Neural cell (in vitro differentiated cells): ENCODE results near the gene TMEM187.

ENCODE experiments used
- EP300 ChIP-seq: fragments of 450-650 bp; conservative IDR thresholded peaks from 2 replicates; pipeline ENCODE4 v1.6.1; 2014; ENCODE audit warnings: antibody characterized with exemption, mild to moderate bottlenecking, moderate library complexity; ENCODE audit not compliant: poor library complexity, severe bottlenecking
- TF ChIP-seq, protein P1 (sequence below): fragments of 450-650 bp; IDR thresholded peaks from 2 replicates; pipeline ENCODE4 v1.5.1; 2014; ENCODE audit warnings: antibody characterized with exemption, mild to moderate bottlenecking, moderate library complexity; ENCODE audit not compliant: poor library complexity, severe bottlenecking

DNA sequence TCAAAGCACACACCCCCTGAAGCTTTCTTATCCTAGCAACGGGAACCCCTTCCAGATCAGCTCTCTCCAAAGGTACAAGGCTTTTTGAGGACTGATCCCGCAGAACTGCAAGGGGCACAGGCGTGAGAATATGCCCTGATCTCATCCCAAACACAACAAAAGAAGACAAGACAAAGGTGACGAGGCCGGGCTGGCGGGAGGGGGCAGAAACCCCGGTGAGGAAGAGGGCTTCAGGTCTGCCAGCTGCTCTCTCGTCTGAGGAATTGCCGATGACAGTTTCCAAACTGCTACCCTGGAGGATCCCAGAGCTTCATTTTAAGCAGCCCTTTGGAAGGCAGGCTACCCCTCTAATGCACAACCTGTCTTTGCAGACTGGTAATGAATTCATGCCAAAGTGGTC, 4.3 kb upstream of the TMEM187 start:
- TF ChIP-seq, protein P1, sequence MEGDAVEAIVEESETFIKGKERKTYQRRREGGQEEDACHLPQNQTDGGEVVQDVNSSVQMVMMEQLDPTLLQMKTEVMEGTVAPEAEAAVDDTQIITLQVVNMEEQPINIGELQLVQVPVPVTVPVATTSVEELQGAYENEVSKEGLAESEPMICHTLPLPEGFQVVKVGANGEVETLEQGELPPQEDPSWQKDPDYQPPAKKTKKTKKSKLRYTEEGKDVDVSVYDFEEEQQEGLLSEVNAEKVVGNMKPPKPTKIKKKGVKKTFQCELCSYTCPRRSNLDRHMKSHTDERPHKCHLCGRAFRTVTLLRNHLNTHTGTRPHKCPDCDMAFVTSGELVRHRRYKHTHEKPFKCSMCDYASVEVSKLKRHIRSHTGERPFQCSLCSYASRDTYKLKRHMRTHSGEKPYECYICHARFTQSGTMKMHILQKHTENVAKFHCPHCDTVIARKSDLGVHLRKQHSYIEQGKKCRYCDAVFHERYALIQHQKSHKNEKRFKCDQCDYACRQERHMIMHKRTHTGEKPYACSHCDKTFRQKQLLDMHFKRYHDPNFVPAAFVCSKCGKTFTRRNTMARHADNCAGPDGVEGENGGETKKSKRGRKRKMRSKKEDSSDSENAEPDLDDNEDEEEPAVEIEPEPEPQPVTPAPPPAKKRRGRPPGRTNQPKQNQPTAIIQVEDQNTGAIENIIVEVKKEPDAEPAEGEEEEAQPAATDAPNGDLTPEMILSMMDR: no peak
- no peak for TF ChIP-seq EP300
